ENCODE data around the gene SSTR3.

- TF ChIP-seq SIN3A (IDR thresholded peaks at IDR 0.05; ENCODE audit: borderline replicate concordance, insufficient read depth, low read depth, low read length), result no peak
- TF ChIP-seq, protein P1, sequence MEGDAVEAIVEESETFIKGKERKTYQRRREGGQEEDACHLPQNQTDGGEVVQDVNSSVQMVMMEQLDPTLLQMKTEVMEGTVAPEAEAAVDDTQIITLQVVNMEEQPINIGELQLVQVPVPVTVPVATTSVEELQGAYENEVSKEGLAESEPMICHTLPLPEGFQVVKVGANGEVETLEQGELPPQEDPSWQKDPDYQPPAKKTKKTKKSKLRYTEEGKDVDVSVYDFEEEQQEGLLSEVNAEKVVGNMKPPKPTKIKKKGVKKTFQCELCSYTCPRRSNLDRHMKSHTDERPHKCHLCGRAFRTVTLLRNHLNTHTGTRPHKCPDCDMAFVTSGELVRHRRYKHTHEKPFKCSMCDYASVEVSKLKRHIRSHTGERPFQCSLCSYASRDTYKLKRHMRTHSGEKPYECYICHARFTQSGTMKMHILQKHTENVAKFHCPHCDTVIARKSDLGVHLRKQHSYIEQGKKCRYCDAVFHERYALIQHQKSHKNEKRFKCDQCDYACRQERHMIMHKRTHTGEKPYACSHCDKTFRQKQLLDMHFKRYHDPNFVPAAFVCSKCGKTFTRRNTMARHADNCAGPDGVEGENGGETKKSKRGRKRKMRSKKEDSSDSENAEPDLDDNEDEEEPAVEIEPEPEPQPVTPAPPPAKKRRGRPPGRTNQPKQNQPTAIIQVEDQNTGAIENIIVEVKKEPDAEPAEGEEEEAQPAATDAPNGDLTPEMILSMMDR (IDR thresholded peaks at IDR 0.05), result no peak
- TF ChIP-seq TCF7L2 (IDR thresholded peaks at IDR 0.05; ENCODE audit: low read depth, low read length), result no peak
These were observed 48.4 kb downstream of the SSTR3 start for GRCh38 chr22:37163575-37164504.

Data from Panc1 (cell line).